Uterus (tissue), 4 donors: ENCODE results near the gene RNU6-1. TPM values are rescaled to one million over a fixed set of nuclear protein-coding genes. Genes with fewer than 3 reads are reported as not detected.

Source experiments
- DNase-seq, 2 donors: peaks; one replicate each; pipeline ENCODE4 v3.0.0-alpha.2; 2019 to 2020
- H3K27ac ChIP-seq, 2 donors: fragments of 200-600 bp; sonication (generic); 1 replicate in 1 of 2; 2 replicates in 1 of 2; pipeline ENCODE4 v1.5.1; 2016 to 2018
- H3K27me3 ChIP-seq, 2 donors: fragments of 200-600 bp; sonication (generic); one replicate each; pipeline ENCODE4 v1.5.1; 2018 to 2019; ENCODE audit warnings: control low read depth in 1 of 2
- H3K36me3 ChIP-seq, 2 donors: fragments of 200-600 bp; sonication (generic); one replicate each; pipeline ENCODE4 v1.5.1; 2019; ENCODE audit warnings: control low read depth in 1 of 2
- H3K4me1 ChIP-seq, 2 donors: fragments of 200-600 bp; sonication (generic); one replicate each; pipeline ENCODE4 v1.5.1; 2018 to 2019; ENCODE audit warnings: control low read depth in 1 of 2
- H3K4me3 ChIP-seq, 2 donors: fragments of 200-600 bp; sonication (generic); 1 replicate in 1 of 2; 2 replicates in 1 of 2; pipeline ENCODE4 v1.5.1; 2018 to 2019; ENCODE audit warnings: mild to moderate bottlenecking in 1 of 2
- H3K9me3 ChIP-seq, 2 donors: fragments of 200-600 bp; sonication (generic); one replicate each; pipeline ENCODE4 v1.5.1; 2019; ENCODE audit warnings: control low read depth in 1 of 2
- CTCF ChIP-seq, 4 experiments: fragments of 200-600 bp in 2 of 4; fragments of 450-650 bp in 2 of 4; sonication (generic) in 2 of 4; IDR thresholded peaks; one replicate each; pipeline ENCODE4 v1.5.1; 2016 to 2019; ENCODE audit warnings: antibody characterized with exemption in 4 of 4, mild to moderate bottlenecking in 2 of 4, moderate library complexity in 1 of 4
- POLR2A ChIP-seq, 2 donors: fragments of 450-650 bp; IDR thresholded peaks; one replicate each; pipeline ENCODE4 v1.6.1; 2016; ENCODE audit warnings: antibody characterized with exemption in 2 of 2, mild to moderate bottlenecking in 1 of 2, moderate library complexity in 1 of 2
- intact Hi-C: fragments of 100-400 bp; cut with DNase I; formaldehyde crosslinking; loops from one replicate; pipeline ENCODE4 v1.15.1; 2023; ENCODE audit warnings: low total_unique reads
- total RNA-seq, 4 donors: library from RNA; depleted of rRNA in 3 of 4; stranded (reverse); fragments of >200 nt in 3 of 4; gene quantifications; one replicate each; pipeline versions ENCODE4 v1.1.0 to v1.2.4, GENCODE V29; 2014 to 2023
- donor health status: DM: yes; HTN: yes; CAD: no.

The RNU6-1 gene
- total RNA-seq, 4 donors from 2014 or later = not detected

- DNase-seq = no peak
- peaks cover 0 to 23% of the 10 kb centered on the region in 2 donors for H3K4me1 ChIP-seq
- H3K4me3 ChIP-seq = peak overlapping the region; percentile 16 to 28
- no peak overlapping the region for H3K27ac ChIP-seq
- H3K36me3 ChIP-seq = no peaks in the 10 kb centered on the region
- H3K27me3 ChIP-seq = peaks cover 37 to 45% of the 10 kb centered on the region in 2 donors
- intact Hi-C loops = loop anchor here (10.0 kb wide), 1 partner anchor 381 kb away; no protein-coding TSS in a partner anchor
- TF ChIP-seq CTCF (IDR thresholded peaks at IDR 0.05) (no peak), POLR2A (IDR thresholded peaks at IDR 0.05) (no peak)
- H3K9me3 ChIP-seq = no peaks in the 10 kb centered on the region
These were observed 4.3 kb downstream of the RNU6-1 start for GRCh38 chr15:67835297-67836133.

- Histone ChIP-seq H3K4me1 (peaks cover 0 to 23% of the 10 kb centered on the region in 2 donors), H3K9me3 (no peaks in the 10 kb centered on the region), H3K4me3 (peak overlapping the region; percentile 16 to 28), H3K27me3 (peaks cover 45 to 53% of the 10 kb centered on the region in 2 donors), H3K27ac (no peak overlapping the region), H3K36me3 (no peaks in the 10 kb centered on the region)
- intact Hi-C loops = loop anchor here (10.0 kb wide), 1 partner anchor 380 kb away; no protein-coding TSS in a partner anchor
- TF ChIP-seq POLR2A (IDR thresholded peaks at IDR 0.05) (no peak), CTCF (IDR thresholded peaks at IDR 0.05) (no peak)
- no peak for DNase-seq
These were observed 5.1 kb downstream of the RNU6-1 start for GRCh38 chr15:67834581-67835296.

GRCh38 chr15:67833710-67834511, 5.9 kb downstream of the RNU6-1 start:
- intact Hi-C loops = loop anchor here (10.0 kb wide), 1 partner anchor 379 kb away; no protein-coding TSS in a partner anchor
- DNase-seq = no peak
- Histone ChIP-seq H3K27ac (no peak overlapping the region), H3K27me3 (peaks cover 51 to 61% of the 10 kb centered on the region in 2 donors), H3K9me3 (no peaks in the 10 kb centered on the region), H3K4me3 (peak overlapping the region in 1 of 2 donors; percentile 28), H3K4me1 (peaks cover 0 to 25% of the 10 kb centered on the region in 2 donors), H3K36me3 (no peaks in the 10 kb centered on the region)
- TF ChIP-seq CTCF (IDR thresholded peaks at IDR 0.05) = peak in 2 of 4 experiments; percentile 12 to 41
- no peak for TF ChIP-seq POLR2A (IDR thresholded peaks at IDR 0.05)

- TF ChIP-seq CTCF (IDR thresholded peaks at IDR 0.05) = no peak
- no peak for DNase-seq
- Histone ChIP-seq H3K4me1 (peaks cover 0 to 31% of the 10 kb centered on the region in 2 donors), H3K27me3 (peaks cover 57 to 69% of the 10 kb centered on the region in 2 donors), H3K36me3 (no peaks in the 10 kb centered on the region), H3K9me3 (no peaks in the 10 kb centered on the region), H3K27ac (no peak overlapping the region), H3K4me3 (no peak overlapping the region)
- intact Hi-C loops = loop anchor here (10.0 kb wide), 1 partner anchor 378 kb away; no protein-coding TSS in a partner anchor
These were observed 6.7 kb downstream of the RNU6-1 start for GRCh38 chr15:67832897-67833709.
